NOMO-1 treated with dmso at 0.1 percent for 144 hours (cell line): ENCODE measurements around the gene AKAP9.
"Not testable (repeated sequence)": the region's sequence is repeated elsewhere in the genome, so short reads cannot be mapped to it uniquely, and the experiment has no call there.

Source experiments
- DNase-seq: peaks from one replicate; lab custom pipeline; 2025; ENCODE audit not compliant: unreplicated experiment; lab: John Stamatoyannopoulos, UW

Gene AKAP9

GRCh38 chr7:92002720-92003119 lies 62.1 kb downstream of the AKAP9 start:
- no peak for DNase-seq

GRCh38 chr7:92006046-92006445 lies 65.4 kb downstream of the AKAP9 start:
- no peak for DNase-seq

- no peak for DNase-seq
Observed at GRCh38 chr7:92010215-92010614, 69.6 kb downstream of the AKAP9 start.

- DNase-seq = no peak
Observed at GRCh38 chr7:92013611-92014010, 72.9 kb downstream of the AKAP9 start.

GRCh38 chr7:92020636-92021035 lies 80.0 kb downstream of the AKAP9 start:
- no peak for DNase-seq

- DNase-seq = no peak
Observed at GRCh38 chr7:92025260-92025659, 84.6 kb downstream of the AKAP9 start.

GRCh38 chr7:92026635-92027034 lies 86.0 kb downstream of the AKAP9 start:
- not testable (repeated sequence) for DNase-seq

- not testable (repeated sequence) for DNase-seq
Observed at GRCh38 chr7:92027128-92027527, 86.5 kb downstream of the AKAP9 start.

GRCh38 chr7:92028226-92028625 lies 87.6 kb downstream of the AKAP9 start:
- no peak for DNase-seq

GRCh38 chr7:92028686-92029085 lies 88.0 kb downstream of the AKAP9 start:
- no peak for DNase-seq

- no peak for DNase-seq
Observed at GRCh38 chr7:92034116-92034515, 93.5 kb downstream of the AKAP9 start.

GRCh38 chr7:92035576-92035975 lies 94.9 kb downstream of the AKAP9 start:
- no peak for DNase-seq

GRCh38 chr7:92039900-92040299 lies 99.2 kb downstream of the AKAP9 start:
- DNase-seq = no peak

GRCh38 chr7:92042056-92042737 lies 101.5 kb downstream of the AKAP9 start:
- no peak for DNase-seq

GRCh38 chr7:92043098-92043497 lies 102.4 kb downstream of the AKAP9 start:
- DNase-seq = no peak

- no peak for DNase-seq
Observed at GRCh38 chr7:92043637-92044036, 103.0 kb downstream of the AKAP9 start.

- no peak for DNase-seq
Observed at GRCh38 chr7:92044148-92044547, 103.5 kb downstream of the AKAP9 start.

GRCh38 chr7:92044940-92045339 lies 104.3 kb downstream of the AKAP9 start:
- DNase-seq = no peak

GRCh38 chr7:92051655-92052054 lies 111.0 kb downstream of the AKAP9 start:
- DNase-seq = no peak

- DNase-seq = no peak
Observed at GRCh38 chr7:92052159-92052558, 111.5 kb downstream of the AKAP9 start.

- DNase-seq = peak; percentile 62
Observed at GRCh38 chr7:92052684-92053083, 112.0 kb downstream of the AKAP9 start.

GRCh38 chr7:92053312-92053711 lies 112.7 kb downstream of the AKAP9 start:
- DNase-seq = no peak

- no peak for DNase-seq
Observed at GRCh38 chr7:92056286-92056685, 115.6 kb downstream of the AKAP9 start.
